Bone marrow (tissue), 2 donors: Measurements from ENCODE around the gene TFDP1.
"Not testable (repeated sequence)": the region's sequence is repeated elsewhere in the genome, so short reads cannot be mapped to it uniquely, and the experiment has no call there.

Experiments used
- DNase-seq, 2 donors: peaks; one replicate each; lab custom pipeline; 2025; lab: John Stamatoyannopoulos, UW

Gene TFDP1

DNA sequence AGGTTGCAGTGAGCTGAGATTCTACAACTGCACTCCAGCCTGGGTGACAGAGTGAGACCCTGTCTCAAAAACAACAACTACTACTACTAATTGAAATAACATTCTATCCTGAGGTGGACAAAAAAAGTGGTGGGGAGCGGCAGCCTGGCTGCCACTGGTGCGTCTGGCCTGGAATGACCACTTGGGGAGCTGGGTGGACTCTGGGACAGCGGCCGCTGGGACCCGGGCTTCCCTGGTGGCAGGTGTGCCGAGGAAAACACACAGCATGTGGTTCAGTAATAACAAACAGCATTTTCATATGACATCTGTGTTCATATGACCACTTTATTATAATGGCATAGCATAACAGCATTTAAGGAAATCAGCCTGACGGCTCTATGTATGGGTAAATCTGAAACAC is 33.9 kb downstream of the TFDP1 start:
- no peak for DNase-seq

DNA sequence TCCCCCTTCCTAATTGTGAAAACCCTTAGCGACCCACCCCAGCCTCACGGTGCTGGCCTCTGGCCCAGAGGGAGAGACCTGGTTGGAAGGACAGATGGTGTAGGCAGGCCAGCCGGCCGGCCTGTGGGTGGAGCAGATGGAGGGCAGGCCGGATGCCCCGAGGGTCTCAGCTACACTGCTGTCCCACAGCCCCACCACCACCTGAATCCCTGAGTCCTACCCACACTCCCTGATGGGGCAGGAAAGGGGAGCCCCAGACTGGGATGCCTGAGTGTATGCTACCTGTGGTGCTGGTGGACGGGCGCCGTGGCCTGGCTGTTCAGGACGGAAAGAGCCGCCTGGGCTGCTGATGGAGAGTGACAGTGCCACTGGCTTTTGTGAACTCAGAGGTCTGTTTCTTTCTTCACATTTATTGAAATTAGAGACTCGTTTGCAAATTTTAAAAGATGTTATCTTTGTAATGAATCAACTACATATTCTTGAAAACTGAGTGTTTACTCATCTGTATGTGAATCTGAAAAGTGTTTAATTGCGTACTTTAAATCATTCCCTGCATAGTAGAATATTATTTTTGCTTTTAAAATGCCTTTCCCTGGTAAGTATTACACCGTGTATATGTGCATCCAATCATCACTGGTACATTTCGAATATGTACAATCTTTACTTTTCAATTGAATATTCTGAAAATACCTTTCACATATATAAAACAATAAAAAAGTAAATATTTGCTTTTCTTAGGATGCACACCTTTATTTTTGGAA is 35.7 kb downstream of the TFDP1 start:
- no peak for DNase-seq

DNA sequence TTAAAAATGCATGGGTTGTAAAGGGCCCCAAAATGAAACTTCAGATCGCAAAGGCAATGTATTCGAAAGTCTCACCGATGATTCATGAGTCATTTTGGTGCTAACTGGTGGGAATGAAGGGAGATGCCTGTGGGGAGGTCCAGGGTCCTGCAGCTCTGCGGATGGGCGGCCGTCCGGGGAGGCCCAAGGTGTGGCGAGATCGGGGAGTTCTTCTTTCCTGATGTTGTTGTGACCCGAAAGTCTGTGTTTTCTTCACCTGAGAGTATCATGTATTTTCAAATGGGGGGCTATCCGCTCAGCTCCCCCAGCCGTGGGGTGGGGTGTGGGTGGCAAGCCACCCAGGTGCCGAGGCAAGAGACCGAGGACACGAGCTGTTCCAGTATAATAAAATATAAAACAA is 36.5 kb downstream of the TFDP1 start:
- DNase-seq, result no peak

DNA sequence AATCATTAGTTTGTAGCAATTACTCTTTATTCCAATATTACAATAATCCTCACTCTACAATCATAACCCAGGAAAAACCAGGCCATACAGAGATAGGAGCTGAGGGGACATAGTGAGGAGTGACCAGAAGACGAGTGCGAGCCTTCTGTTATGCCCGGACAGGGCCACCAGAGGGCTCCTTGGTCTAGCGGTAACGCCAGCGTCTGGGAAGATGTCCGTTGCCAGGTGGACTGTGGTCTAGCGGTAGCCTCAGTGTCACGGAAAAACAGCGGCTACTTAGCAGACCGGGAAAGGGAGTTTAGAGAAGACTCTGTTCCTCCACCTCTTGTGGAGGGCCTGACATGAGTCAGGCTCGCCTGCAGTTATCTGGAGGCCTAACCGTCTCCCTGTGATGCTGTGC is 36.9 kb downstream of the TFDP1 start:
- DNase-seq, result not testable (repeated sequence)

DNA sequence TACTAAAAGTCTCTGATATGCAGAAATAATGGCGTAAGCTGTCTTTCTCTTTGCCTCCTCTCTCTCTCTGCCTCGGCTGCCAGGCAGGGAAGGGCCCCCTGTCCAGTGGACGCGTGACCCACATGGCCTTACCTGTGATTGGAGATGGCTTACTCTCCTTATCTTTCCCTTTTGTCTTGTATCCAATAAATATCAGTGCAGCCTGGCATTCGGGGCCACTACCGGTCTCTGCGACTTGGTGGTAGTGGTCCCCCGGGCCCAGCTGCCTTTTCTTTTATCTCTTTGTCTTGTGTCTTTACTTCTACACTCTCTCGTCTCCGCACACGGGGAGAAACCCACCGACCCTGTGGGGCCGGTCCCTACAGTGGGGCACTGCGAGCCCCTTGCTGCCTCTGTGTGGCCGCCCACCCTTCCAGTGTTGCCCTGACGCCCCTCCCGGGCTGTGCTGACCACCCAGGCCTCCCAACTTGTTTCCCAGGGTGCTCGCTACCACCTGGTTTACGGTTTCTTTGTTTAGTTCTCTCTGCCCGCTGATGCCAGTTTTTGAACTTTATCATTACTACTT is 37.5 kb downstream of the TFDP1 start:
- not testable (repeated sequence) for DNase-seq

DNA sequence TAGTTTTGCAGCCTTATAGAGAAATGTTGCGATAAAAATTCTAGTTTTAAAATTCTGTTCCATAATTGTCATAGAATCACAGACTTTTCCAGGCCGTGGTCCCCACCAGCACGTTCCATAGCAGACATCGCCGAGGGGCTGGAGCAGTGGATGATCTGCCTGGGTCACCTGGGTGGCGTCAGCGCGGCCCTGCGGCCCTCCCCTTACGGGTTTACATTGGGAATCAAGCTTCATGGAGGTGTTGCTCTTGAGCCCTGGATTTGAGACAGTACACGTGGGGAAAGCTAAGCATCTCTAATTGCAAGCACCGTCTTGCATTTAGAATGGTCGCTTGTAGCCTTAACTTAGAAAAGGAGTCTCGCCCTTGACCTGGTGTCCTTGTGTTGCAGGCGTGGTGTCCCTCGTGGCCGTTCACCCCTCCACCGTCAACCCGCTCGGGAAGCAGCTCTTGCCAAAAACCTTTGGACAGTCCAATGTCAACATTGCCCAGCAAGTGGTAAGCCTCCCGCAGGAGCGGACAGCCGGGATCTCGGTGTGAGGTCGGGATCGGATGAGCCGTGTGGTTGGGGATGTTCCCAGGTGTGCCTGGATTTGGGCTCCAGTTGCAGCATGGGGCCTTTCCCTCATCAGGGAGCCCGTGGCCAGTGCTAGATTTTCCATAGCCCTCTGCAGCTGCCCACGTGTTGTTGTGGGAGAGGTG is 38.4 kb downstream of the TFDP1 start:
- DNase-seq, result no peak

- DNase-seq, result no peak
Observed at GRCh38 chr13:113623491-113624234, 39.1 kb downstream of the TFDP1 start.

GRCh38 chr13:113624235-113624587 is 39.7 kb downstream of the TFDP1 start:
- DNase-seq, result no peak

DNA sequence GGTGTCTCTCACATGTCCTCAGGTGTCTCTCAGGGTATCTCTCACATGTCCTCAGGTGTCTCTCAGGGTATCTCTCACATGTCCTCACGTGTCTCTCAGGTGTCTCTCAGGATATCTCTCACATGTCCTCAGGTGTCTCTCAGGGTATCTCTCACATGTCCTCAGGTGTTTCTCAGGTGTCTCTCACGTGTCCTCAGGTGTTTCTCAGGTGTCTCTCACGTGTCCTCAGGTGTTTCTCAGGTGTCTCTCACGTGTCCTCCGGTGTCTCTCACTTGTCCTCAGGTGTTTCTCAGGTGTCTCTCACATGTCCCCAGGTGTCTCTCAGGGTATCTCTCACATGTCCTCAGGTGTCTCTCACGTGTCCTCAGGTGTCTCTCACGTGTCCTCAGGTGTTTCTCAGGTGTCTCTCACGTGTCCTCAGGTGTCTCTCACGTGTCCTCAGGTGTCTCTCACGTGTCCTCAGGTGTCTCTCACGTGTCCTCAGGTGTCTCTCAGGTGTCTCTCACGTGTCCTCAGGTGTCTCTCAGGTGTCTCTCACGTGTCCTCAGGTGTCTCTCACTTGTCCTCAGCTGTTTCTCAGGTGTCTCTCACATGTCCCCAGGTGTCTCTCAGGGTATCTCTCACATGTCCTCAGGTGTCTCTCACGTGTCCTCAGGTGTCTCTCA is 40.2 kb downstream of the TFDP1 start:
- not testable (repeated sequence) for DNase-seq

- no peak for DNase-seq
Observed at GRCh38 chr13:113625965-113626721, 41.6 kb downstream of the TFDP1 start.

DNA sequence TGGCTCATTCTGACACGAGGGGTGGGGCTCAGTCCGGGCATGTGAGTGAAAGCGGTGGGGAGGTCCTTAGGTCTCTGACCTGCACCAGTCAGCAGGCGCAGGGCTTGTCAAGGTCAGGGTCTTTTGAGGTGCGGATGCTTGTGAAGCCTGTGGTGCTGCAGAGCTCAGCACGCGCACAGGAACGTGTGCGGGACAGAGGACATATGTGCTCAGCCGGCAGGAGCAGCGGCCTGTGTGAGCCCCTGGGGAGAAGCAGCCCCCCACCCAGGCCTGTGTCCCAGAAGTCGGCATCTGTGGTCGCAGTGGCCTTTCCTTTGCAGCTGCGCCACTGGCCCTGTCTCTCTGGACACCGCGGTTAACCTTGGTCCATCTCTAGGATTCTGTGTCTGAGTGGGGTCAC is 42.6 kb downstream of the TFDP1 start:
- no peak for DNase-seq

DNA sequence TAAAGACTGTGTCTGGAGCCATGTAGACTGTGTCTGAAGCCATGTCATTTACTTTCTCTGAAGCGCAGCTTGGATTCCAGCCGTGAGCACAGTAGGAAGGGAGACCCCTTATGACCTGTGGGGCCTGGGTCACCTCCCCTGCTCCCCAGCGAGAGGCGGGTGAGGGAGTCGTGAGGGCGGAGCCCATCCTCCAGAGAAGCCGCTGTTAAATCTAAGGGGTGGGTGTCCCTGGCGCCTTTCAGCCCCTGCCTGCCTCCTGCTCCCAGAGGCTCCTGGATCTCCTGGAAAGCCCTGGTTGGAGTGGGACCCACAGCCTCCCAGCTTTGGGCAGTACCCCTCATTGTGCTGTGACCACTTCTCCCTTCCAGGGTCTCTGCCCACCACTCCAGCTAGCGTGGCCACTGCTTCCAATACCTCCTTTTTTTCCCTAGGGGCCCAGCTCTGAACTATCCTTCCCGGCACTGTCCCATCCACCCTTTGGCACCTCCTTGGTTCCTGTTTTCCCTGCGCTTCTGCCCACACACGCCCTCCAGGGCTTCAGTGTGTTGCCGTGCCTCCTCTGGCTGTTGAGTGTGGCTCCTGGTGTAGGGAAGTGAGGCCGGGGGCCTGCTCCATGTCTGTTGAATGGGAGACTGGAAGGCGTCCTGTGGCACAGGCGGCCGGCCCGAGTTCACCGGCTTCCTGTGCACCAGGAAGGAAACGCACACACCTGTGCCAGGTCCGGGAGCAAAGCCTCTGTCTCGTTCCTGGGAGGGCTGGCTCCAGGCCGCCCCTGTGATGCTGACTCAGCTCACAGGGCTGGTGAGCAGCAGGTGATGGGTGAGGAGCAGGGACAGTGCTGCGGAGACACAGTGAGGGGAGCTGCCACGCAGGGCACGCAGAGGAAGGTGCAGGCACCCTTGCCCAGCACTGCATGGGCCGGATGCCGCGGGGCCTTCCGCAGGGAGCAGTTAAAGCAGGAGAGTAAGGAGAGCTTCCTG is 44.0 kb downstream of the TFDP1 start:
- DNase-seq, result no peak

DNA sequence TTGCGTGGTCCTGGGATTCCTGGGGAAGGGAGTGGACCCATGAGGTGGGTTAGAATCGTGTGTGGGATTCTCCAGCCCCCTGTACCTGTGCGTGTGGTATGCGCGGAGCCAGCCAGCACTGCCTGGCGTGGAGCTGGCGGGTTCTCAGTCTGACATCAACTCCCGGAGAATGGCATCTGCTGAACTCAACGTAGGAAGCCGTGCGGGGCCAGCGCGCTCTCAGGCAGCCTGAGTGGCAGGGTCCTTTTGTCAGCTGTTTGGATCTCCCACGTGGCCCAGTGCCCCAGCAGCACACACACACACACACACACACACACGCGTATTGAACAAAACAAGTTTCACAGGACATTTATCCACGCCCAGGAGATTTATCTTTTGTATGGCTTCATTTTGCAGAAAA is 45.3 kb downstream of the TFDP1 start:
- DNase-seq, result no peak

- DNase-seq, result no peak
Observed at GRCh38 chr13:113630296-113630695, 45.7 kb downstream of the TFDP1 start.

GRCh38 chr13:113630804-113631203 is 46.3 kb downstream of the TFDP1 start:
- DNase-seq, result no peak

DNA sequence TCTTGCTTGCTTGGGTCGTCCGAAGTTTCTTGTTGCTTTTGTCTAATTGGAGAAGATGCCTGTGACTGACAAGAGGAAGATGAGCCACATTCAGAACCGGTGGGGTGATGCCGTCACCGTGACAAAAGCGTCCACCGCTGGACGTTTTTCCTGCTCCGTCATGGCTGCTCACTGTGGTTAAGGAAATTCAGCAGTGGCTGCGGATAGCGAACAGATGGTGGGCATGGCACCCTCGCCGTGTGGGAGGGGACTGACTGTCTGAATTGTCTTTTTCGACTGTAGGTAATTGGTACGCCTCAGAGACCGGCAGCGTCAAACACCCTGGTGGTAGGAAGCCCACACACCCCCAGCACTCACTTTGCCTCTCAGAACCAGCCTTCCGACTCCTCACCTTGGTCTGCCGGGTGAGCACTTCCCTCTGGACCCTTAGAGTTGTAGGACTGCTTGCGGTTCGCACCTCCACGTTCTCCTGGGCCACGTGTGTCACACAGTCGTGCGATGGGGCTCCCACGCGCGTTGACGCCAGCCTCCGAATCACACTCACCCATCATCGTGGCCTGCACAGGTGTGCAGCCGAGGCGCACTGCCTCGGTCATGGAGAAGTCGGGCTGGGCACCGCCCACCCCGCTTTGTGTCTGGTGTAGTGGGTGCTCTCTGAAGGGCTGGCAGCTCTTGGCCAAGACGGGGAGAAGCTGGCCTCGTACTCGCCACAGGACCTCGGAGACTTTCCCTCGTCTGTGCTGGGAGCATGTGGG is 47.0 kb downstream of the TFDP1 start:
- no peak for DNase-seq

DNA sequence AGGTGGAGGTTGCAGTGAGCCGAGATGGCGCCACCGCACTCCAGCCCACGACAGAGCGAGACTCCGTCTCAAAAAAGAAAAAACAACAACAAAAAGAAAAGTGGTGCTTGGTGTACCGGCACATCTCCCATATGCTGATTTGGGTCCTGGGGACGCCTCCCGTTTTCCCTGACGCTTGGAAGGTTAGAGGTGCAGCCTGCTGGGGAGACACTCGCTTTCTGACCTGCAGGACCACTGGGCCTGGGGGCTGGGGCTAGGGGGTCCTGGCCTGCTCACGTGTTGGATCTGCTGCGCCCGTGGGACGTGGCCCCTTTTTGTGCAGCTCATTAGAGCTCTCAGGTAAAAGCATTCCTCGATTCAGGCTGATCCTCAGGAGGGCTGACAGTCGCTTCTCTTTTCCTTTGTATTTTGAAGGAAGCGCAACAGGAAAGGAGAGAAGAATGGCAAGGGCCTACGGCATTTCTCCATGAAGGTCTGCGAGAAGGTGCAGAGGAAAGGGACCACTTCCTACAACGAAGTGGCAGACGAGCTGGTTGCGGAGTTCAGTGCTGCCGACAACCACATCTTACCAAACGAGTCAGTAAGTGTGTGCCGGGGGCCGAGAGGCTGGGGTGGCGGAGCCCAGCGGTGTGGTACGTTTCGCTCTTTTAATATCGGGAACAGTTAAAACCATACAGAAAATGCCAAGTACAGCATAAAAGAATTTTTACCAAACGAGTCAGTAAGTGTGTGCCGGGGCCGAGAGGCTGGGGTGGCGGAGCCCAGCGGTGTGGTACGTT is 48.3 kb downstream of the TFDP1 start:
- no peak for DNase-seq

- DNase-seq, result no peak
Observed at GRCh38 chr13:113633485-113633873, 48.9 kb downstream of the TFDP1 start.
